ENCODE results near the gene EPHA2. TPM values are rescaled to one million over a fixed set of nuclear protein-coding genes. Genes with fewer than 3 reads are reported as not detected.

The EPHA2 gene
- total RNA-seq, 1 donor from 2014 or later: 44.8 TPM

DNA sequence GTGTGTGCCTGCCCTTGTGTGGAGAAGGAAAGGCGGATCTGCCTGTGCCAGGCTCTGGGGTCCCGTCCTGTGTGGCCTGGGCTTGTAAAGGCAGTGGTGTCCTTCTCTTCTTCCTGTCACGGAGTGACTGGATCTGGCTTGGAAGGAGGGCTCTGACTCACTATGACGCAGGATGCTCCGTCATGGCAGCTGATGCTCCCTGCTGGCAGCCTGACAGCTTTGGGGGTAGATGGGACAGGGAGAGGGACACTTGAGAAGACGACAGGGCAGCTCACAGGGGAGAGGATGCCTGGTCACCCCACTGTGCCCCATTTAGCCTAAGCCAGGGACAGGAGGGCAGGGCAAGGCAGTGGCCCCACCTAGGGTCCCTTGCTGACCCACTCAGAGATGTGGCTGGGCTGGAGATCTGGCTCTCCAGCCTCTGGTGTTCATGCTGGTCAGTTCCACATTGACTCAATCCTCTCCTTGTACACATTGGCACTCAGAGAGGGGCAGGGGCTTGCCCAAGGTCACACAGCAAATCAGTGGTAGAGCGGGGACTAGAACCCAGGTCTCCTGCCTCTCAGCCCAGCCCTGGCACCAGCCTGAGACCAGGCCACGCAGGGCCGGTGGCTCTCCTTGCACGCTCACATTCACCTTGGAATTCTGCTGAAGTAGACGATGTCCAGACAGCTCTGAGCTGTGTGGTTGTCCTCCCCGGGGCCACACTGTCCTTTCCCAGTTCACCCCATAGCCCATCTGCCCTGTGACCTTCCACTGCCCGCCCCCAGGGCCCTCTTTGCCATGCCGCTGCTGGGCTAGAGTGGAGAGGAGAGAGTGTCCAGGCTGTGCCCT lies 79.6 kb downstream of the EPHA2 start:
- Histone ChIP-seq H3K4me1 (peaks cover 13% of the 10 kb centered on the region), H3K27me3 (peaks cover 11% of the 10 kb centered on the region), H3K4me3 (no peak overlapping the region), H3K36me3 (no peaks in the 10 kb centered on the region), H3K9me3 (no peaks in the 10 kb centered on the region), H3K27ac (no peak overlapping the region)
- intact Hi-C loops (cut with DNase I): no loop called here
- ATAC-seq: no peak
- TF ChIP-seq, protein P1, sequence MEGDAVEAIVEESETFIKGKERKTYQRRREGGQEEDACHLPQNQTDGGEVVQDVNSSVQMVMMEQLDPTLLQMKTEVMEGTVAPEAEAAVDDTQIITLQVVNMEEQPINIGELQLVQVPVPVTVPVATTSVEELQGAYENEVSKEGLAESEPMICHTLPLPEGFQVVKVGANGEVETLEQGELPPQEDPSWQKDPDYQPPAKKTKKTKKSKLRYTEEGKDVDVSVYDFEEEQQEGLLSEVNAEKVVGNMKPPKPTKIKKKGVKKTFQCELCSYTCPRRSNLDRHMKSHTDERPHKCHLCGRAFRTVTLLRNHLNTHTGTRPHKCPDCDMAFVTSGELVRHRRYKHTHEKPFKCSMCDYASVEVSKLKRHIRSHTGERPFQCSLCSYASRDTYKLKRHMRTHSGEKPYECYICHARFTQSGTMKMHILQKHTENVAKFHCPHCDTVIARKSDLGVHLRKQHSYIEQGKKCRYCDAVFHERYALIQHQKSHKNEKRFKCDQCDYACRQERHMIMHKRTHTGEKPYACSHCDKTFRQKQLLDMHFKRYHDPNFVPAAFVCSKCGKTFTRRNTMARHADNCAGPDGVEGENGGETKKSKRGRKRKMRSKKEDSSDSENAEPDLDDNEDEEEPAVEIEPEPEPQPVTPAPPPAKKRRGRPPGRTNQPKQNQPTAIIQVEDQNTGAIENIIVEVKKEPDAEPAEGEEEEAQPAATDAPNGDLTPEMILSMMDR (IDR thresholded peaks at IDR 0.05): no peak
- DNase-seq: no peak

DNA sequence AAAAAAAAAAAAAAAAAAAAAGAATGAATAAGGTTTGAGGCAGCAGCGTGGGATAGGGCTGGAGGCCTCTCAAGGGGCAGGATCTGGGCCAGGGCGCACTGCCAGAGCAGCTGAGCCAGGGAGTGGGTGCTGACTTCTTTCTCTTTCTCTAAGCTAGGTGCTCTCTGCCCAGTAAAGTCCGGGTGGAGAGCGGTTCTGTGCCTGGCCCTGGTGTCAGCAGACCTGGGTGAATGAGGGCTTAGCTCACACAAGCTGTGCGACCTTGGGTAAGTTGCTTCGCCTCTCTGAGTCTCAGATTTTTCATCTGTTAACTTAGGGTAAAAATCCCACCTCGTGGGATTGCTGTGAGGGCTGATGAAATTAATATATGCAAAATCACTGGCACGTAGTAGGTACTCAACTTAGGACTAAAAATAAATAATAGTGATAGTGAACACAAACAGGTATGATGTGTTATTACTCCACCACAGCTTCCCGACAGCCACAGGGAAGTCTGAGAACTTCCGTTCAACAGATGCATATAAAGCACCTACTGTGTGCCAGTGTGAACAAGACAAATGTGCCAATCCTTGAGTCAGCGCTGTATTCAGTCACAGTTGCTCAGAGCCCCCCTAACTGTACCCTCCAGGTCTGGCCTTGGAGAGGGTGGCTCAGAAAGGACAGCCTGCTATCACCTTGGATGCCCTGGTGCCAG lies 80.4 kb downstream of the EPHA2 start:
- DNase-seq (peak; percentile 78), ATAC-seq (peak; percentile 10)
- TF ChIP-seq, protein P1 (IDR thresholded peaks at IDR 0.05): no peak
- peaks cover 13% of the 10 kb centered on the region for H3K4me1 ChIP-seq
- no peak overlapping the region for H3K27ac ChIP-seq
- intact Hi-C loops (cut with DNase I): no loop called here
- no peaks in the 10 kb centered on the region for H3K36me3 ChIP-seq
- H3K27me3 ChIP-seq: peaks cover 11% of the 10 kb centered on the region
- no peak overlapping the region for H3K4me3 ChIP-seq
- H3K9me3 ChIP-seq: no peaks in the 10 kb centered on the region

Other genes with a start within 250 kb of the EPHA2 start
- gene ZBTB17, start 180.0 kb downstream of the EPHA2 start, total RNA-seq: 42.3 TPM
- gene SRARP, start 151.8 kb downstream of the EPHA2 start, total RNA-seq: not detected
- gene HSPB7, start 138.0 kb downstream of the EPHA2 start, total RNA-seq: 10.7 TPM
- gene CLCNKA, start 134.0 kb downstream of the EPHA2 start, total RNA-seq: not detected
- 0.35 TPM for gene CLCNKB, start 112.3 kb downstream of the EPHA2 start, total RNA-seq
- not detected for gene FAM131C, start 82.4 kb downstream of the EPHA2 start, total RNA-seq
- 11.9 TPM for gene ARHGEF19, start 56.6 kb upstream of the EPHA2 start, total RNA-seq
- gene CPLANE2, start 81.1 kb upstream of the EPHA2 start, total RNA-seq: 11.7 TPM
- gene FBXO42, start 196.4 kb upstream of the EPHA2 start, total RNA-seq: 21.0 TPM
- gene SZRD1, start 211.2 kb upstream of the EPHA2 start, total RNA-seq: 110 TPM